ENCODE results near the gene GTF2IRD1. TPM values are rescaled to one million over a fixed set of nuclear protein-coding genes. Genes with fewer than 3 reads are reported as not detected.
A peak's percentile ranks its signal among the peaks of the same experiment; 100 is the strongest.

GTF2IRD1 gene
- total and polyA plus RNA-seq, 9 of the 15 experiments (the other 6 are each of a cell fraction or from before 2014, with no cell fraction given) = 9.1 to 30.2 (median 14.0) TPM

DNA sequence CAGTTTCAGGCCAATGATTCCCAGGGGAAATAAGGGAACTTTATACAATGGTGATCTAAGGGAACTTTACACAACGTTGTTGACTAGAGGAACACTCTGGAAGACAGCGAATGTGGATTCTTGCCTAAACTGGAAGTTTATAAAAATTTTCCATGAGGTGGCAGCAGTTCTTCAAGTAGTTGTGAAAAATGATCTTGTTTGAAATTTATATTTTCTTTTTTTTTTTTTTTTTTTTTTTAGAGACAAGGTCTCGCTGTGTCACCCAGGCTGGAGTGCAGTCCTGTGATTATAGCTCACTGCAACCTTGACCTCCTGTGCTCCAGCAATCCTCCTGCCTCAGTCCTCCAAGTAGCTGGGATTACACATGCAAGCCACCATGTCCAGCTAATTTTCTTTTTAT is 171.7 kb downstream of the GTF2IRD1 start (continued):
- TF ChIP-seq, protein P1, sequence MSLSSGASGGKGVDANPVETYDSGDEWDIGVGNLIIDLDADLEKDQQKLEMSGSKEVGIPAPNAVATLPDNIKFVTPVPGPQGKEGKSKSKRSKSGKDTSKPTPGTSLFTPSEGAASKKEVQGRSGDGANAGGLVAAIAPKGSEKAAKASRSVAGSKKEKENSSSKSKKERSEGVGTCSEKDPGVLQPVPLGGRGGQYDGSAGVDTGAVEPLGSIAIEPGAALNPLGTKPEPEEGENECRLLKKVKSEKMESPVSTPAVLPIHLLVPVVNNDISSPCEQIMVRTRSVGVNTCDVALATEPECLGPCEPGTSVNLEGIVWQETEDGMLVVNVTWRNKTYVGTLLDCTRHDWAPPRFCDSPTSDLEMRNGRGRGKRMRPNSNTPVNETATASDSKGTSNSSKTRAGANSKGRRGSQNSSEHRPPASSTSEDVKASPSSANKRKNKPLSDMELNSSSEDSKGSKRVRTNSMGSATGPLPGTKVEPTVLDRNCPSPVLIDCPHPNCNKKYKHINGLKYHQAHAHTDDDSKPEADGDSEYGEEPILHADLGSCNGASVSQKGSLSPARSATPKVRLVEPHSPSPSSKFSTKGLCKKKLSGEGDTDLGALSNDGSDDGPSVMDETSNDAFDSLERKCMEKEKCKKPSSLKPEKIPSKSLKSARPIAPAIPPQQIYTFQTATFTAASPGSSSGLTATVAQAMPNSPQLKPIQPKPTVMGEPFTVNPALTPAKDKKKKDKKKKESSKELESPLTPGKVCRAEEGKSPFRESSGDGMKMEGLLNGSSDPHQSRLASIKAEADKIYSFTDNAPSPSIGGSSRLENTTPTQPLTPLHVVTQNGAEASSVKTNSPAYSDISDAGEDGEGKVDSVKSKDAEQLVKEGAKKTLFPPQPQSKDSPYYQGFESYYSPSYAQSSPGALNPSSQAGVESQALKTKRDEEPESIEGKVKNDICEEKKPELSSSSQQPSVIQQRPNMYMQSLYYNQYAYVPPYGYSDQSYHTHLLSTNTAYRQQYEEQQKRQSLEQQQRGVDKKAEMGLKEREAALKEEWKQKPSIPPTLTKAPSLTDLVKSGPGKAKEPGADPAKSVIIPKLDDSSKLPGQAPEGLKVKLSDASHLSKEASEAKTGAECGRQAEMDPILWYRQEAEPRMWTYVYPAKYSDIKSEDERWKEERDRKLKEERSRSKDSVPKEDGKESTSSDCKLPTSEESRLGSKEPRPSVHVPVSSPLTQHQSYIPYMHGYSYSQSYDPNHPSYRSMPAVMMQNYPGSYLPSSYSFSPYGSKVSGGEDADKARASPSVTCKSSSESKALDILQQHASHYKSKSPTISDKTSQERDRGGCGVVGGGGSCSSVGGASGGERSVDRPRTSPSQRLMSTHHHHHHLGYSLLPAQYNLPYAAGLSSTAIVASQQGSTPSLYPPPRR (CRISPR knock-in tag; IDR thresholded peaks at IDR 0.05; ENCODE audit: borderline replicate concordance) = no peak
- TF ChIP-seq FOXK2 (conservative IDR thresholded peaks at IDR 0.05 in 1 of 2, IDR thresholded peaks at IDR 0.05 in 1 of 2; ENCODE audit: low read depth in 2 of 2) (0 out of 4 replicates have a peak, but pooled peaks of 1 of the 2 experiments have one; percentile 18), DDX20 (tag; IDR thresholded peaks at IDR 0.05; ENCODE audit: low read depth) (no peak), ADNP (tag; IDR thresholded peaks at IDR 0.05) (0 out of 2 replicates have a peak, but pooled peaks have one; percentile 1), RB1 (IDR thresholded peaks at IDR 0.05; ENCODE audit: low read depth) (no peak), C11orf30 (IDR thresholded peaks at IDR 0.05; ENCODE audit: low read depth) (no peak), ZNF263 (CRISPR knock-in tag; IDR thresholded peaks at IDR 0.05; ENCODE audit: borderline replicate concordance) (peak; percentile 52; the same call in 1 of the 2 replicates), RAD21 (CRISPR knock-in tag; conservative IDR thresholded peaks at IDR 0.05 in 1 of 2, IDR thresholded peaks at IDR 0.05 in 1 of 2) (peak; percentile 33 to 49; a peak in 3 of 4 replicates), CBX3 (IDR thresholded peaks at IDR 0.05; ENCODE audit: borderline replicate concordance in 1 of 2, low read length in 2 of 2) (no peak), SMAD3 (CRISPR knock-in tag; conservative IDR thresholded peaks at IDR 0.05) (no peak)
- TF ChIP-seq, protein P2, sequence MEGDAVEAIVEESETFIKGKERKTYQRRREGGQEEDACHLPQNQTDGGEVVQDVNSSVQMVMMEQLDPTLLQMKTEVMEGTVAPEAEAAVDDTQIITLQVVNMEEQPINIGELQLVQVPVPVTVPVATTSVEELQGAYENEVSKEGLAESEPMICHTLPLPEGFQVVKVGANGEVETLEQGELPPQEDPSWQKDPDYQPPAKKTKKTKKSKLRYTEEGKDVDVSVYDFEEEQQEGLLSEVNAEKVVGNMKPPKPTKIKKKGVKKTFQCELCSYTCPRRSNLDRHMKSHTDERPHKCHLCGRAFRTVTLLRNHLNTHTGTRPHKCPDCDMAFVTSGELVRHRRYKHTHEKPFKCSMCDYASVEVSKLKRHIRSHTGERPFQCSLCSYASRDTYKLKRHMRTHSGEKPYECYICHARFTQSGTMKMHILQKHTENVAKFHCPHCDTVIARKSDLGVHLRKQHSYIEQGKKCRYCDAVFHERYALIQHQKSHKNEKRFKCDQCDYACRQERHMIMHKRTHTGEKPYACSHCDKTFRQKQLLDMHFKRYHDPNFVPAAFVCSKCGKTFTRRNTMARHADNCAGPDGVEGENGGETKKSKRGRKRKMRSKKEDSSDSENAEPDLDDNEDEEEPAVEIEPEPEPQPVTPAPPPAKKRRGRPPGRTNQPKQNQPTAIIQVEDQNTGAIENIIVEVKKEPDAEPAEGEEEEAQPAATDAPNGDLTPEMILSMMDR (IDR thresholded peaks at IDR 0.05 in 2 of 3, conservative IDR thresholded peaks at IDR 0.05 in 1 of 3; ENCODE audit: insufficient read depth in 2 of 3, low read depth in 1 of 3, low read length in 3 of 3) = peak in 2 of 3 experiments; percentile 20 to 55; a peak in 2 of 6 replicates
- TF ChIP-seq, protein P3, sequence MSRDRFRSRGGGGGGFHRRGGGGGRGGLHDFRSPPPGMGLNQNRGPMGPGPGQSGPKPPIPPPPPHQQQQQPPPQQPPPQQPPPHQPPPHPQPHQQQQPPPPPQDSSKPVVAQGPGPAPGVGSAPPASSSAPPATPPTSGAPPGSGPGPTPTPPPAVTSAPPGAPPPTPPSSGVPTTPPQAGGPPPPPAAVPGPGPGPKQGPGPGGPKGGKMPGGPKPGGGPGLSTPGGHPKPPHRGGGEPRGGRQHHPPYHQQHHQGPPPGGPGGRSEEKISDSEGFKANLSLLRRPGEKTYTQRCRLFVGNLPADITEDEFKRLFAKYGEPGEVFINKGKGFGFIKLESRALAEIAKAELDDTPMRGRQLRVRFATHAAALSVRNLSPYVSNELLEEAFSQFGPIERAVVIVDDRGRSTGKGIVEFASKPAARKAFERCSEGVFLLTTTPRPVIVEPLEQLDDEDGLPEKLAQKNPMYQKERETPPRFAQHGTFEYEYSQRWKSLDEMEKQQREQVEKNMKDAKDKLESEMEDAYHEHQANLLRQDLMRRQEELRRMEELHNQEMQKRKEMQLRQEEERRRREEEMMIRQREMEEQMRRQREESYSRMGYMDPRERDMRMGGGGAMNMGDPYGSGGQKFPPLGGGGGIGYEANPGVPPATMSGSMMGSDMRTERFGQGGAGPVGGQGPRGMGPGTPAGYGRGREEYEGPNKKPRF (IDR thresholded peaks at IDR 0.05; ENCODE audit: low read depth, low read length) = no peak
